Activated T-cell treated with anti-CD3 and anti-CD28 coated beads for 24 hours (primary cell): ENCODE data around the gene THRB.

Source experiments
- DNase-seq: peaks from one replicate; pipeline ENCODE4 v3.0.0-alpha.2; 2020; ENCODE audit warnings: low read depth

THRB gene

GRCh38 chr3:24494618-24495325 is at the start of gene THRB:
Gene THRB, minus strand, starts transcription at chr3:24494850.
- no peak for DNase-seq

DNA sequence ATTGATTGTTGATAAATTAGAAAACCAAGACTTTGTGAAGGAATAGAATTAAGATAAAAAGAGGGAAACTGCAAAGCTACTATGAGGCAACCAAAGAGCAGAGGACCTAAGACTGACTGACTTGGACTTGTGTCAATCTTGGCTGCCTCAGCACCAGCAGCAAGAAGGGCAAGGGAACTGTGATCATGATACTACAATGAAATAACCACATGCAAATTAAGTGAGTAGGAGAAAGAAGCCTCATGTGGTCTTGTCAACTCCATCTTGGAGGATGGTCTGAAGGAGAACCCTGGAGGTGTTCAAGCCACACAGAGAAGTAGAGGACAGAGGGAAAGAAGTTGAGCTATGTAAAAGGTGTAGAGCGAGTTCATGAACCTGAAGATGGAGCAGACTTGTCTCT is 47.3 kb upstream of the THRB start:
- DNase-seq: no peak

DNA sequence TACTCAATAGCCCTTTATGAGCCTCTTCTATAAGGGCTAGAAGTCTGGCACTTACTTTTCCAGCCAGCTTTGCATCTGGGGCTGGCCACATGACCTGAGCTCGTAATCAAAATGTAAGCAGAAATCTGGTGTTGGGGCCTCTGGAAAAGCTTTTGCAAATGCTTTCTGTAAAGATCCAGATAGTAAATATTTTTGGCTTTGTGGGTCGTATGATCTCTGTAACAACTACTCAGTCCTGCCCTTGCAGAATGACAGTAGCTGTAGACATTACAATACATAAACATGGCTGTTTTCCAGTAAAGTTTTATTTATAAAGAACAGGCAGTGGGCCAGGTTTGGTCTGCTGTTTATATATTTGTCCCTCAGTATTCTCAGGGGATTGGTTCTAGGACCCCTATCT is 46.2 kb upstream of the THRB start:
- DNase-seq: no peak

DNA sequence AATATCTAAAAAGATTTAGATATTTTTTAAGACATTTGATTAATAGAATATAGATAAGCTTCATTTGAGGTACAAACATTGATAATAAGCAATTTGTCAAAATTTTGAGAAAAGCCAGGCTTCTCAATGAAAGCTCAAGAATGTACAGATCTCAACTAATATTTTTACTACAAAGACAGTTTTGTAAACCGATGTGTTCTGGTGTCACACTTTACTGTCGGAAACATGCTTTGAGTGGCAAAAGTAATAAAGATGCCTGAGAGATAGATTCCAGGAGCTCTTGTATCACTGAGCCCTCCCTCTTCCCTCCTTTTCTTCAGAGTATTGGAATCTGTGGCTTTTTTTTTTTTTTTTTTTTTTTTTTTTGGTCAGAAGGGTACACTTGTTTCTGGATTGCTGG is 45.0 kb upstream of the THRB start:
- no peak for DNase-seq

DNA sequence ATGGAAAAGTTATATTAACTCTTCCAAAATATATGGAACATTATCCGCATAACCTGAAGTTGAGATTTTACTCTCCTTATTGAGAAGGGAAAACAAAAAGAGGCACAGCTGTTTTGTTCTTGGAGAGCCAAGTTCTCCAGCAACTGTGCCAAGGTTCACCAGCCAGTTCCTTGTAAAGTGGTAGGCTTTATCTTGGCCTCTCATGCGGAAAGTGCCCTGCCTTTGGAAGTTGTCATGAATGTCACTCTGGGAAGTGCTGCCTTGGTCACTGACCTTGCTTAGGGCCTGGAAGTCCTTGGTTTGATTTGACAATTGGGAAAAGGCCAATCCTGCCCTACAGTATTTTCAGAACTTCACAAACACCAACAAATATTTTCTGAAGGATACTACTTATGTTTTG is 44.2 kb upstream of the THRB start:
- no peak for DNase-seq

- no peak for DNase-seq
These were observed 39.0 kb upstream of the THRB start for GRCh38 chr3:24533561-24534193.

DNA sequence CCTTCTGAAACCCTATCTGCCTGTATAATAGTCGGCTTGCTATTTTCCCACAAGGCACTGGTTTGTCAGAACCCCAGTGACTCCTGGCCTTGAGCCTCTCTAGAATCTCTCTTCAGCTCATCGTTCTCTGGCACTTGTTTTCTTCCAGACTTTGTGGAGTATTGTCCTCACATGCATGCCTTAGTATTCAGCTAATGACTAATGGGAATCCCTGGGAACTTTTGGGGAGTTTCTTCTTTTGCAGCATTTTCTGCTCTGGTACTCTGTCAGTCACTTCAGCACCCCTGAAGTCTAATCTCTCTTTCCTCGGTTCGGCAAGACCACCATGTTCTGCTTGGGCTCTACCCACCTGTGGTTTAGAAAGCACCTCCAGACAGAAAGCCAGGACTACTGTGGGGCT is 35.8 kb upstream of the THRB start:
- DNase-seq: no peak

- no peak for DNase-seq
These were observed 34.6 kb upstream of the THRB start for GRCh38 chr3:24529210-24529609.

DNA sequence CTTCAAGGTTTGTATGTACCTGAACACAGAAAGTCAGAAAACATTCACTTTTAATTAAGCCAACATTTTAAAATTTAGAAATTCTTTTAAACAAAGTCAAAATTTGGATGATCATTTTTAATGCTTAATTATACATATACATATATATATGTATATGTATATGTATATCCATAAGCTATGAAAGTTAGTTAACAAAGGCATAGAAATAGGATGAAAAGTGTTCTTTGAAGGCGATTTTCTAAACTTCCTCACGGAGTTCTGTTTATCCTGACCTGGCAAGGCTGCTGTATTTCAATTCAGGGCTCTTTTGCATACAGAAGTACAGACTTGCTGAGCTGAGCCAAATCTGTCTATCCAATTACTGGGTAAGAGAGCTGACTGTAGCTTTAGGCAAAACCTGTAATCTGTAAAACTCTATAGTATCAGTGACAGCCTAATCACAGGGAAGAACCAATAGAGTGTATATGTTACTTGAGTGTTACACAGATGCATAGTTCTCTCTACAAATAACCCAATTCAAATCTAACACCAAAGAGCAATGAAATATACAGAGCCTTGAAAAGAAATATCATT is 32.1 kb upstream of the THRB start:
- DNase-seq: no peak

DNA sequence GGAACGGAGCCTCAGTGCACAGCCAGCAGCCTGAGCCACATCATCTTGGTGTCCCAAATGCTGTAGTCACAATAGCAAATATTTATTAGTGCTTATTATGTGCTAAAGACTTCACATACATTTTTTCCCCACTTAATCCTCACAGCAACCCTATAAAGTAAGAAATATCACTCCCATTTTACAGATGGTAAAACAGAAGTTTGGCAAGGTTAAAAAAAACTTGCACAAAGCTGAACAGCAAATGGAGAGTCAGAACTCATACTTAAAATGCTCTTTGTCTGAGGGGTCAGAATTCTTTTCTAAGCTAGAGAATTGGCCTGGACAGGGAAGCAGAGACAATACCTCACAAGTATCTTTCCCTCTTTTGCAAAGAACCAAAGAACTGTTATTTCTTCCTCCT is 30.9 kb upstream of the THRB start:
- DNase-seq: no peak

DNA sequence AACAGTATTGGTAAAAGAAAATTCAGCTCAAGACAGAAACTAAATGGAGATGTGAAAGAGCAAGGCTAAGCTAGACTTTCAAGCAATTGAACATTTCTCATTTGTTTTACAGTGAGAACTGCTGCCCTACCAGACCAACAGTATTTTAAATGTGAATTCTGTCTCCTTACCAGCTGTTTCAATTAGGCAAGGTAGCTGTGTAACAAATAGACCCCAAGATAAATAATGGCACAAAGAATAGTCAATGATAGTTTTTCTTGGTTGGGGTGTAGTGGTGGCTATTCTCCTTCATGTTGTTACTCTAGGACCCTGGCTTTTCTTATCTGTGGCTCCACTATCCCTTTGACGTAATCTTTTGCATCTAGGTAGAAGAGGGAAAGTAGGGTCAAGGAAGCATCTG is 30.4 kb upstream of the THRB start:
- DNase-seq: no peak

DNA sequence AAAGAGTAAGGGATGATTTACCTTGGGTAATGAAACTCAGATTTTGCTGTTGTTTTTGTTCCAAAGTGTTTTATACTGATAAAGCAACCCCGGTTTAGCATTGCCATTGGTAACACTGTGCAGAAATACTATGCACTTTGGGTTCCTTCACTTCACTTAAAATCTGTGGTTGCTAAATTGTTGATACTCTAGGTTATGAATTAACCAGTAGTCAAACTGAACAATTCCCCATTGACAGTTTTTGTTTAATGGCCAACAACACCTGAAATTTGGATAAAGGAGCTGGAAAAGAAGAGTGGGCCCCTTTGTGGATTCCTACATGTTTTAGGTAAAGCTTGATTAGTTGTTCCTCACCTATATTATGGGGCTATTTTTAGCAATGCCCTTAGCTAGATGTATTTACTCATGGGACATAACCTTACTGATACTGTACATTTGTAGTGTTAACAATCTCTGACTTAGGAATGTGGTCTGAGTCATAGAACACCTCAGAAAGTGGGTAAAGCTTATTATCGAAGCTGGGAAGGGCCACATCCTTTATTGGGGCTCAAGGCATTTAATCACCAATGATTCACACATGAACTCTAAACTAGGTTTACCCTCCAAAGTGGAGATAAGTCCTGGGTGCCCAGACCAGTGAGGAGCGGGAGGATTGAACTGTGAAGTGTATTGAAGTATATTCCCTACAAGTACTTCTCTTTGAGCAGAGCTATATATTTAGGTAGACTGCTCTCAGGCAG is 29.5 kb upstream of the THRB start:
- DNase-seq: no peak

DNA sequence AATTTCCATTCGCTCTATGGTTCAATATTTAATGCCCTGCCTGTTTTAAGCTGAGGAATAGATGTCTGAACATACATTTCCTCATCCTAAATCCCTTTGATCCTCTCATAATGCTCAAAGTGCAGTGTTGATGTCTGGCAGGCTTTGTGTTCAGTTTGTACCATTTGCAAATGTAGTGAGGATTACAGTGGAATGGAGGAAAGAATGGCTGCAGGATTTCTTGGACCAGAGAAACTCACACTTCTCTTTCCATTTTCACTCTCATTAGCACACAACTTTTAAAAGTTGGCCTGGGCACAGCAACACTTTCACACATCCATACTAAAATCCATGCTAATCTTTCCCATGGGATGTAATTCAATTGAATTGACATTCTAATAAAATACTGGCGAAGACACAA is 28.6 kb upstream of the THRB start:
- DNase-seq: no peak

GRCh38 chr3:24522146-24522579 is 27.5 kb upstream of the THRB start:
- no peak for DNase-seq

GRCh38 chr3:24521420-24522145 is 26.9 kb upstream of the THRB start:
- no peak for DNase-seq

GRCh38 chr3:24520976-24521419 is 26.3 kb upstream of the THRB start:
- DNase-seq: no peak

GRCh38 chr3:24520101-24520495 is 25.4 kb upstream of the THRB start:
- no peak for DNase-seq

DNA sequence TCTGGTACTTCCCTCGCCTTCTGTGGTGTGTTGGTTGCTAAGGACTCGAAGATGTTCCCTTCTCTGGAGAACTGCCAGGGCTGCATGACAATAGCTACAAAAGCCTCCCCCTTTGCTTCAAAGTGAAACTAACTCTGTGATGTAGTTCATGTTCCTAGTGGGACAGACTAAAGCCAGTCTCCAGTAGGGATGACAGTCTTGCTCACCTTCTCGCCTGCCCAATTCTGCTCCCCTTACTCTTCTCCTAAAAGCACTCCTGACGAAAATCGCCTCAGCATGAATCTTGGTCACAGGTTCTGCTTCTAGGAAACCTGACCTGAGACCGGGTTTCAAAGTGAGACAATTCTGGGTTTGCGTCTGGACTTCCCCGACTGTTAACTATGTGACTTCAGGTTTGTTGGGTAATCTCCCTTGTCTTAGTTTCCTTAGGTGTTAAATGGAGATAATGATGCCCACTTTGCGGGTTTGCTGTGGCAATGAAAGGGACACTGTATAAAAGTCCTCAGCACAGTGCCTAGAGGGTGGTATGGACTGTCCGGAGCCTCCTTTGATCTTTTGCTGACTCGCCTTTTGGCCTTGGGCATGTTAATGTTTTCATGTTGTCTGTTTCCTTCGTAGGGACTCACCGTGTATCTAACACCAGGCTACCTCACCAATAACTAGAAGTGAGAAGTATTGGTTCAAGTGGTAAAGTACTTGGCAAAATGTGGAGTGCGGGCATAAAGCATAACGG is 24.9 kb upstream of the THRB start:
- DNase-seq: no peak

- DNase-seq: no peak
These were observed 24.3 kb upstream of the THRB start for GRCh38 chr3:24518990-24519367.

GRCh38 chr3:24514119-24514518 is 19.5 kb upstream of the THRB start:
- DNase-seq: no peak

- DNase-seq: no peak
These were observed 18.8 kb upstream of the THRB start for GRCh38 chr3:24513463-24513862.
